CD4-positive, alpha-beta T cell treated with Interferon alpha-2 for 1 hour (primary cell): ENCODE data around the gene UBASH3B.

Experiments
- DNase-seq, 2 donors: peaks; one replicate each; pipeline ENCODE4 v3.0.0-alpha.2; 2020 to 2022

Gene UBASH3B

GRCh38 chr11:122758339-122758738 lies 102.8 kb downstream of the UBASH3B start:
- DNase-seq = no peak

- no peak for DNase-seq
Measured at GRCh38 chr11:122758974-122759373, 103.5 kb downstream of the UBASH3B start.

- no peak for DNase-seq
Measured at GRCh38 chr11:122763108-122763507, 107.6 kb downstream of the UBASH3B start.

- DNase-seq = no peak
Measured at GRCh38 chr11:122764371-122765090, 109.0 kb downstream of the UBASH3B start.

GRCh38 chr11:122765487-122766131 lies 110.1 kb downstream of the UBASH3B start:
- no peak for DNase-seq

GRCh38 chr11:122769126-122769780 lies 113.7 kb downstream of the UBASH3B start:
- DNase-seq = no peak

- DNase-seq = no peak
Measured at GRCh38 chr11:122772945-122773344, 117.4 kb downstream of the UBASH3B start.

GRCh38 chr11:122773781-122774266 lies 118.3 kb downstream of the UBASH3B start:
- no peak for DNase-seq

GRCh38 chr11:122775675-122776271 lies 120.3 kb downstream of the UBASH3B start:
- no peak for DNase-seq

GRCh38 chr11:122776546-122776945 lies 121.0 kb downstream of the UBASH3B start:
- no peak for DNase-seq

GRCh38 chr11:122777343-122777742 lies 121.8 kb downstream of the UBASH3B start:
- no peak for DNase-seq

GRCh38 chr11:122778148-122778547 lies 122.6 kb downstream of the UBASH3B start:
- DNase-seq = no peak

- DNase-seq = no peak
Measured at GRCh38 chr11:122779047-122779629, 123.6 kb downstream of the UBASH3B start.

GRCh38 chr11:122780296-122780949 lies 124.9 kb downstream of the UBASH3B start:
- no peak for DNase-seq

- peak; percentile 67 to 76 for DNase-seq
Measured at GRCh38 chr11:122781378-122782195, 126.1 kb downstream of the UBASH3B start.

- no peak for DNase-seq
Measured at GRCh38 chr11:122782222-122782621, 126.7 kb downstream of the UBASH3B start.

GRCh38 chr11:122784325-122784955 lies 128.9 kb downstream of the UBASH3B start:
- no peak for DNase-seq

GRCh38 chr11:122785031-122785541 lies 129.6 kb downstream of the UBASH3B start:
- no peak for DNase-seq

GRCh38 chr11:122786896-122787295 lies 131.4 kb downstream of the UBASH3B start:
- DNase-seq = no peak

GRCh38 chr11:122788781-122789535 lies 133.4 kb downstream of the UBASH3B start:
- no peak for DNase-seq
